GM19240 (cell line): Measurements from ENCODE around the gene XPO4.
"Not testable (repeated sequence)": the region's sequence is repeated elsewhere in the genome, so short reads cannot be mapped to it uniquely, and the experiment has no call there.

Experiments used
- DNase-seq: peaks from one replicate; pipeline ENCODE4 v3.0.0; 2011; ENCODE audit warnings: low spot score; ENCODE audit not compliant: insufficient read length

Gene XPO4

GRCh38 chr13:20788312-20788711 is 114.2 kb downstream of the XPO4 start:
- no peak for DNase-seq

- DNase-seq, result no peak
These were observed 115.4 kb downstream of the XPO4 start for GRCh38 chr13:20787180-20787579.

GRCh38 chr13:20782116-20782708 is 120.3 kb downstream of the XPO4 start:
- no peak for DNase-seq

- no peak for DNase-seq
These were observed 122.2 kb downstream of the XPO4 start for GRCh38 chr13:20780317-20780716.

- no peak for DNase-seq
These were observed 123.1 kb downstream of the XPO4 start for GRCh38 chr13:20779405-20779804.

GRCh38 chr13:20778311-20778710 is 124.2 kb downstream of the XPO4 start:
- no peak for DNase-seq

- DNase-seq, result no peak
These were observed 125.8 kb downstream of the XPO4 start for GRCh38 chr13:20776751-20777150.

GRCh38 chr13:20775961-20776360 is 126.6 kb downstream of the XPO4 start:
- no peak for DNase-seq

GRCh38 chr13:20774746-20775145 is 127.8 kb downstream of the XPO4 start:
- DNase-seq, result no peak

- peak; percentile 35 for DNase-seq
These were observed 129.1 kb downstream of the XPO4 start, which contains the start of gene EEF1AKMT1 for GRCh38 chr13:20773194-20774080. TSS of gene EEF1AKMT1 (minus strand) at chr13:20773961. CDS start at chr13:20757598, 16,363 bp downstream.

GRCh38 chr13:20772401-20773131 is 130.0 kb downstream of the XPO4 start:
- DNase-seq, result no peak

- no peak for DNase-seq
These were observed 132.7 kb downstream of the XPO4 start for GRCh38 chr13:20769834-20770233.

GRCh38 chr13:20769091-20769490 is 133.5 kb downstream of the XPO4 start:
- no peak for DNase-seq

GRCh38 chr13:20767309-20767943 is 135.1 kb downstream of the XPO4 start:
- no peak for DNase-seq

GRCh38 chr13:20760872-20761271 is 141.7 kb downstream of the XPO4 start:
- no peak for DNase-seq

- no peak for DNase-seq
These were observed 148.5 kb downstream of the XPO4 start for GRCh38 chr13:20754009-20754408.

GRCh38 chr13:20749377-20749776 is 153.2 kb downstream of the XPO4 start:
- DNase-seq, result no peak

GRCh38 chr13:20743830-20744404 is 158.6 kb downstream of the XPO4 start:
- DNase-seq, result not testable (repeated sequence)

GRCh38 chr13:20740021-20740420 is 162.5 kb downstream of the XPO4 start:
- no peak for DNase-seq

- no peak for DNase-seq
These were observed 163.9 kb downstream of the XPO4 start for GRCh38 chr13:20738616-20739015.
